Fibroblast of lung (primary cell): ENCODE data around the gene ZER1. TPM values are rescaled to one million over a fixed set of nuclear protein-coding genes. Genes with fewer than 3 reads are reported as not detected.

Experiments used
- DNase-seq, 2 donors: peaks; one replicate each; pipeline versions ENCODE4 v3.0.0 to v3.0.0-alpha.2; 2010; ENCODE audit warnings: low read depth in 2 of 2
- H2AFZ ChIP-seq: 2 replicates; pipeline ENCODE4 v1.5.1; 2012; ENCODE audit warnings: low read length, control low read depth, inconsistent platforms
- H3K27ac ChIP-seq: 2 replicates; pipeline ENCODE4 v1.5.1; 2011; ENCODE audit warnings: low read length, control low read depth; ENCODE audit not compliant: insufficient read depth
- H3K27me3 ChIP-seq: 2 replicates; pipeline ENCODE4 v1.5.1; 2011; ENCODE audit warnings: mild to moderate bottlenecking, low read length; ENCODE audit not compliant: control insufficient read depth, insufficient read depth
- H3K36me3 ChIP-seq: 2 replicates; pipeline ENCODE4 v1.5.1; 2011; ENCODE audit warnings: low read length; ENCODE audit not compliant: control insufficient read depth, insufficient read depth
- H3K4me1 ChIP-seq: 2 replicates; pipeline ENCODE4 v1.5.1; 2011; ENCODE audit warnings: low read length; ENCODE audit not compliant: control insufficient read depth, insufficient read depth; ENCODE audit errors: extremely low read depth
- H3K4me2 ChIP-seq: 2 replicates; pipeline ENCODE4 v1.5.1; 2011; ENCODE audit warnings: low read length, control low read depth; ENCODE audit not compliant: insufficient read depth; ENCODE audit errors: extremely low read depth
- H3K4me3 ChIP-seq, 4 experiments: fragments of 200-600 bp in 1 of 4; sonication (generic) in 1 of 4; replicated peaks in 1 of 4; 2 replicates each; pipeline ENCODE4 v1.5.1; 2011 to 2016; ENCODE audit warnings: low read length in 4 of 4, low read depth in 3 of 4, mild to moderate bottlenecking in 3 of 4, control low read depth in 2 of 4, inconsistent platforms in 1 of 4, mixed read lengths in 1 of 4; ENCODE audit not compliant: insufficient read depth in 1 of 4; ENCODE audit errors: control extremely low read depth in 1 of 4
- H3K79me2 ChIP-seq: 2 replicates; pipeline ENCODE4 v1.5.1; 2012; ENCODE audit warnings: mild to moderate bottlenecking, low read length, inconsistent platforms; ENCODE audit not compliant: control insufficient read depth, insufficient read depth
- H3K9ac ChIP-seq: 2 replicates; pipeline ENCODE4 v1.5.1; 2011; ENCODE audit warnings: mild to moderate bottlenecking, low read length, control low read depth; ENCODE audit not compliant: insufficient read depth
- H3K9me3 ChIP-seq: 2 replicates; pipeline ENCODE4 v1.5.1; 2012; ENCODE audit warnings: low read depth, low read length; ENCODE audit not compliant: control insufficient read depth, insufficient read depth
- H4K20me1 ChIP-seq: 2 replicates; pipeline ENCODE4 v1.5.1; 2011; ENCODE audit warnings: low read length; ENCODE audit not compliant: control insufficient read depth, insufficient read depth; ENCODE audit errors: extremely low read depth
- EZH2 ChIP-seq: IDR thresholded peaks from 2 replicates; pipeline ENCODE4 v1.5.1; 2012; ENCODE audit warnings: low read length, control low read depth, mild to moderate bottlenecking; ENCODE audit errors: missing control alignments
- polyA plus RNA-seq, 2 donors: library from polyadenylated mRNA; depleted of rRNA in 1 of 2; stranded (reverse) in 1 of 2; unstranded in 1 of 2; fragments of >200 nt; gene quantifications; 2 replicates each; pipeline ENCODE4 v1.2.1, GENCODE V29; 2011 to 2012; ENCODE audit warnings: missing spikeins in 1 of 2
- total RNA-seq: library from RNA; depleted of rRNA; stranded (reverse); fragments of >200 nt; gene quantifications from 2 replicates; pipeline ENCODE4 v1.2.1, GENCODE V29; 2014
- TF ChIP-seq, protein P1 (sequence below), 2 donors: IDR thresholded peaks in 1 of 2; conservative IDR thresholded peaks in 1 of 2; 1 replicate in 1 of 2; 2 replicates in 1 of 2; pipeline ENCODE4 v1.5.1; 2011 to 2012; ENCODE audit warnings: low read length in 2 of 2, control low read depth in 1 of 2, inconsistent platforms in 1 of 2, low read depth in 1 of 2, mild to moderate bottlenecking in 1 of 2

Gene ZER1
- total and polyA plus RNA-seq, 2 donors (not counting 1 experiment from before 2014, with no cell fraction given), result 21.5 to 26.3 TPM

DNA sequence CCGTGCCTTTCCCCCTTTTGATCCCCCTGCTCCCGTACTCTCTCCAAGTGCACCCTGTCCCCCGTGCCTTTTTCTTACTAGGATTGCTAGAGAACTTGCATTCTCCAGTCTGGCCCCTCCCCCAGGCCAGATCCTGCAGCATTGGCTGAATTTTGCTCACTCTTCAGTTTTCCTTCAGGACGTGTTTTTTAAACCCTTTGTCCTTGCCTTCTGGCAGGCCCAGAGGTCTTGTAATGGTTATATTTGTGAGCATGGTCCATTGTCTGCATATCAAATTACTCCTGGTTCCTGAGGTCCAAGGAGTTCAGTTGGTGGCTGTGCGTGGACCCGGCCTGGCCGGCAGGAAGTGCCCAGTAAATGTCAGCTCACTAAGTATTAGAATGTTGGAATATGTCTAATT, 15.9 kb upstream of the ZER1 start:
- H3K4me2 ChIP-seq, result peak overlapping the region; percentile 84
- DNase-seq, result peak; percentile 9 to 14
- H2AFZ ChIP-seq, result no peak overlapping the region
- H3K4me1 ChIP-seq, result no peaks in the 10 kb centered on the region
- H3K27ac ChIP-seq, result peak overlapping the region; percentile 63
- H3K79me2 ChIP-seq, result peaks cover 14% of the 10 kb centered on the region
- H3K4me3 ChIP-seq, result peak overlapping the region; percentile 76 to 93 (median 89)
- TF ChIP-seq EZH2, result no peak
- TF ChIP-seq, protein P1, sequence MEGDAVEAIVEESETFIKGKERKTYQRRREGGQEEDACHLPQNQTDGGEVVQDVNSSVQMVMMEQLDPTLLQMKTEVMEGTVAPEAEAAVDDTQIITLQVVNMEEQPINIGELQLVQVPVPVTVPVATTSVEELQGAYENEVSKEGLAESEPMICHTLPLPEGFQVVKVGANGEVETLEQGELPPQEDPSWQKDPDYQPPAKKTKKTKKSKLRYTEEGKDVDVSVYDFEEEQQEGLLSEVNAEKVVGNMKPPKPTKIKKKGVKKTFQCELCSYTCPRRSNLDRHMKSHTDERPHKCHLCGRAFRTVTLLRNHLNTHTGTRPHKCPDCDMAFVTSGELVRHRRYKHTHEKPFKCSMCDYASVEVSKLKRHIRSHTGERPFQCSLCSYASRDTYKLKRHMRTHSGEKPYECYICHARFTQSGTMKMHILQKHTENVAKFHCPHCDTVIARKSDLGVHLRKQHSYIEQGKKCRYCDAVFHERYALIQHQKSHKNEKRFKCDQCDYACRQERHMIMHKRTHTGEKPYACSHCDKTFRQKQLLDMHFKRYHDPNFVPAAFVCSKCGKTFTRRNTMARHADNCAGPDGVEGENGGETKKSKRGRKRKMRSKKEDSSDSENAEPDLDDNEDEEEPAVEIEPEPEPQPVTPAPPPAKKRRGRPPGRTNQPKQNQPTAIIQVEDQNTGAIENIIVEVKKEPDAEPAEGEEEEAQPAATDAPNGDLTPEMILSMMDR (conservative IDR thresholded peaks at IDR 0.05 in 1 of 2, IDR thresholded peaks at IDR 0.05 in 1 of 2; ENCODE audit: low read depth in 1 of 2, low read length in 2 of 2), result no peak
- H4K20me1 ChIP-seq, result no peaks in the 10 kb centered on the region
- H3K36me3 ChIP-seq, result peaks cover 11% of the 10 kb centered on the region
- no peaks in the 10 kb centered on the region for H3K9me3 ChIP-seq
- no peak overlapping the region for H3K9ac ChIP-seq
- no peaks in the 10 kb centered on the region for H3K27me3 ChIP-seq

DNA sequence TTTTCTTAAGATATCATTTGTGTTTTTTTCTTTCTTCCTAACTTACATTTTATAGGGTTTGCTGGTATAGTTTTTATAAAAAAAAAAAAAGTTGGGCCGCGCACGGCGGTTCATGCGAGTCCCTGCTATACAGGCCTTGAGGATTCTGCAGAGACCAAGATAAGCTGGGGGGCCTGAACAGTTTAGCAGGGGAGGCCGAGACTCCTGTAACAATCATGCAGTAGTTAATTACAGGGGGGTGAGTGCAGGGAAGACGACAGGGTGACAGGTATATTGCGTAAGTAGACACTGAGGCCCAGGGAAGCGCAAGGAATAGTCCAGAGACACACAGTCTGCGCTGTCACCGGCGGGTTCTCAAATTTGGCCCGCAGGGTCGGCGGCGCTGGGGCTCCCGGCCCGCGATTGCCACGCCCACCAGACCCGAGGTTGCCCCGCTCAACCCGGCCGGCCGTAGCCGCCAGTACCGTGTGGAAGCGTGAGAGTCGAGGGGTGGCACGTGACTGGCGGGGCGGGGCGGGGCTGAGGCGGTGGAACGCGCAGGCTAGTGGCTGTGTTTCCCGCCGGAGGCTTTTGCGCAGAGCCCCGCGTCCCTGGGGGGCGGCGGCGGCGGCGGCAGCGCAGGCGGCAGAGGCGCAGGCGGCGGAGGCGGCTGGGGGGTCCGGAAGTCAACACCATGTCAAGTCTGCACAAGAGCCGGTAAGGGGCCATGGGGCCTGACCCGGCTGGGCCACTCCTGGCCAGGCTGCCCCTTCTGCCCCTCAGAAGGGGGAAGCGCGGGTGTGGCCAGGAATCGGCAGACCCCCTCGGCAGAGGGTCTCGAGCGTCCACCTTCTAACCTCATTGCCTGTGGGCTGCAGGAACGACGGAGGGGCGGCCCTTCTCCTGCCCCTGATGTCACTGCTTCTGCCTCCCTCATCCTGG, 15.2 kb upstream of the ZER1 start, which contains the start of gene TBC1D13:
Gene TBC1D13, plus strand, starts transcription at position 573 of the 921 bp plus-strand sequence. Its CDS starts 101 bp downstream, at position 674.
- no peak for TF ChIP-seq EZH2
- TF ChIP-seq, protein P1 (conservative IDR thresholded peaks at IDR 0.05 in 1 of 2, IDR thresholded peaks at IDR 0.05 in 1 of 2; ENCODE audit: low read depth in 1 of 2, low read length in 2 of 2), result no peak
- peaks cover 7% of the 10 kb centered on the region for H3K36me3 ChIP-seq
- peak within 1 kb of the TSS; percentile 83 for H3K9ac ChIP-seq
- H3K79me2 ChIP-seq, result peaks cover 14% of the 10 kb centered on the region
- no peaks in the 10 kb centered on the region for H3K4me1 ChIP-seq
- H3K27ac ChIP-seq, result peak within 1 kb of the TSS; percentile 63
- peak within 1 kb of the TSS; percentile 76 to 93 (median 89) for H3K4me3 ChIP-seq
- H4K20me1 ChIP-seq, result no peaks in the 10 kb centered on the region
- peak within 1 kb of the TSS; percentile 90 for H3K4me2 ChIP-seq
- H3K27me3 ChIP-seq, result no peaks in the 10 kb centered on the region
- peak within 1 kb of the TSS; percentile 92 for H2AFZ ChIP-seq
- DNase-seq, result peak; percentile 78
- no peaks in the 10 kb centered on the region for H3K9me3 ChIP-seq

DNA sequence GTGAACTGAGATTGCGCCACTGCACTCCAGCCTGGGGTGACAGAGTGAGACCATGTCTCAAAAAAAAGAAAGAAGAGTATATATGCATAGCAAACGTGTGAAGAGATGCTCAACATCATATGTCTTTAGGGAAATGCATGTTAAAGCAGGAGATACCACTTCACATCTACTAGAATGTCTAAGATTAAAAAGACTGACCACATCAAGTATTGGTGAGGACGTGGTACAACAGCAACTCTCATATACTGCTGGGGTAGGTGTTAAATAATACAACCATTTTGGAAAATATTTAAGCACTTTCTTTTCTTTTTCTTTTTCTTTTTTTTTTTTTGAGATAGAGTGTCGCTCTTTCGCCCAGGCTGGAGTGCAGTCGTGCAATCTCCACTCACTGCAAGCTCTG, 13.7 kb upstream of the ZER1 start:
- Histone ChIP-seq H3K9ac (no peak overlapping the region), H3K79me2 (peaks cover 14% of the 10 kb centered on the region), H4K20me1 (no peaks in the 10 kb centered on the region)

More for the DNA sequence above, 13.7 kb upstream of the ZER1 start:
- H3K27ac ChIP-seq, result no peak overlapping the region
- H3K36me3 ChIP-seq, result peaks cover under 1% of the 10 kb centered on the region
- TF ChIP-seq, protein P1 (conservative IDR thresholded peaks at IDR 0.05 in 1 of 2, IDR thresholded peaks at IDR 0.05 in 1 of 2; ENCODE audit: low read depth in 1 of 2, low read length in 2 of 2), result no peak
- no peak for TF ChIP-seq EZH2
- no peaks in the 10 kb centered on the region for H3K4me1 ChIP-seq
- DNase-seq, result no peak
- no peak overlapping the region for H3K4me3 ChIP-seq
- H2AFZ ChIP-seq, result no peak overlapping the region
- no peaks in the 10 kb centered on the region for H3K27me3 ChIP-seq
- H3K9me3 ChIP-seq, result no peaks in the 10 kb centered on the region
- H3K4me2 ChIP-seq, result no peak overlapping the region
